HepG2 (cell line): ENCODE results near the gene RPH3AL. TPM values are rescaled to one million over a fixed set of nuclear protein-coding genes. Genes with fewer than 3 reads are reported as not detected.

ENCODE experiments used
- CC2D1A ChIP-seq: sonication (generic); formaldehyde crosslinking; IDR thresholded peaks from 2 replicates; pipeline ENCODE4 v1.8.1; 2023; ENCODE audit warnings: mild to moderate bottlenecking, missing genetic modification reagents
- HCFC1 ChIP-seq: fragments of 150-350 bp; IDR thresholded peaks from 2 replicates; pipeline ENCODE4 v1.6.1; 2014; ENCODE audit warnings: low read depth, low read length
- HIVEP1 ChIP-seq: sonication (generic); formaldehyde crosslinking; IDR thresholded peaks from 2 replicates; pipeline ENCODE4 v1.4.0; 2020; ENCODE audit warnings: mild to moderate bottlenecking, missing genetic modification reagents
- HOXA7 ChIP-seq: sonication (generic); formaldehyde crosslinking; IDR thresholded peaks from 2 replicates; pipeline ENCODE4 v1.8.1; 2022; ENCODE audit warnings: mild to moderate bottlenecking, missing genetic modification reagents, moderate library complexity
- KDM3A ChIP-seq: IDR thresholded peaks from 2 replicates; pipeline ENCODE4 v1.6.1; 2018; ENCODE audit warnings: low read depth, missing compliant biosample characterization
- KLF16 ChIP-seq, 2 experiments: sonication (generic) in 1 of 2; formaldehyde crosslinking in 1 of 2; IDR thresholded peaks; 2 replicates each; pipeline versions ENCODE4 v1.6.1 to v1.8.0; 2016 to 2023; ENCODE audit warnings: missing genetic modification reagents in 2 of 2, missing compliant biosample characterization in 1 of 2
- MEIS2 ChIP-seq: sonication (generic); formaldehyde crosslinking; IDR thresholded peaks from 2 replicates; pipeline ENCODE4 v1.9.0; 2021; ENCODE audit warnings: mild to moderate bottlenecking, missing genetic modification reagents
- NFE2L1 ChIP-seq: sonication (generic); formaldehyde crosslinking; IDR thresholded peaks from 2 replicates; pipeline ENCODE4 v1.4.0; 2020; ENCODE audit warnings: missing genetic modification reagents, mild to moderate bottlenecking, borderline replicate concordance
- PAWR ChIP-seq: sonication (generic); formaldehyde crosslinking; IDR thresholded peaks from 2 replicates; pipeline ENCODE4 v1.4.0; 2020; ENCODE audit warnings: missing genetic modification reagents, mild to moderate bottlenecking, borderline replicate concordance
- PHB2 ChIP-seq: fragments of 450-650 bp; IDR thresholded peaks from 2 replicates; pipeline ENCODE4 v1.6.1; 2018; ENCODE audit not compliant: partially characterized antibody
- SP5 ChIP-seq: IDR thresholded peaks from 2 replicates; pipeline ENCODE4 v1.6.1; 2016; ENCODE audit warnings: low read depth, borderline replicate concordance
- ZC3H13 ChIP-seq: sonication (generic); formaldehyde crosslinking; IDR thresholded peaks from 2 replicates; pipeline ENCODE4 v1.8.1; 2023; ENCODE audit warnings: mild to moderate bottlenecking, missing genetic modification reagents, moderate library complexity
- ZNF331 ChIP-seq: sonication (generic); formaldehyde crosslinking; IDR thresholded peaks from 2 replicates; pipeline ENCODE4 v1.4.0; 2020; ENCODE audit warnings: missing genetic modification reagents
- ZNF354B ChIP-seq: sonication (generic); formaldehyde crosslinking; IDR thresholded peaks from 2 replicates; pipeline ENCODE4 v1.8.0; 2022; ENCODE audit warnings: mild to moderate bottlenecking, missing genetic modification reagents
- ZNF562 ChIP-seq: sonication (generic); formaldehyde crosslinking; IDR thresholded peaks from 2 replicates; pipeline ENCODE4 v1.8.0; 2022; ENCODE audit warnings: missing genetic modification reagents, borderline replicate concordance
- polyA plus RNA-seq, 8 experiments: library from polyadenylated mRNA; depleted of rRNA in 3 of 8; stranded (reverse) in 7 of 8; unstranded in 1 of 8; fragments of >200 nt; fragmentation: Illumina TruSeq in 4 of 8; extraction: Trizol in 4 of 8; gene quantifications; 2 replicates each; pipeline versions ENCODE4 v1.2.1 to v1.2.3, GENCODE V29; 2011 to 2016; ENCODE audit warnings: low read depth in 4 of 8, missing spikeins in 1 of 8, mixed read lengths in 1 of 8; ENCODE audit not compliant: insufficient read depth in 1 of 8
- total RNA-seq, 5 experiments: library from RNA; depleted of rRNA; stranded (reverse); fragments of >200 nt; fragmentation: Illumina TruSeq; extraction: Trizol; gene quantifications; 2 replicates each; pipeline ENCODE4 v1.2.3, GENCODE V29; 2016; ENCODE audit warnings: low read depth in 1 of 5
- TF ChIP-seq, protein P1 (sequence below): sonication (generic); formaldehyde crosslinking; IDR thresholded peaks from 2 replicates; pipeline ENCODE4 v1.8.0; 2022; ENCODE audit warnings: missing genetic modification reagents, mild to moderate bottlenecking, borderline replicate concordance
- TF ChIP-seq, protein P2 (sequence below): sonication (generic); formaldehyde crosslinking; IDR thresholded peaks from 2 replicates; pipeline ENCODE4 v1.4.0; 2020; ENCODE audit warnings: missing genetic modification reagents, mild to moderate bottlenecking, borderline replicate concordance
- TF ChIP-seq, protein P3 (sequence below): sonication (generic); formaldehyde crosslinking; IDR thresholded peaks from 2 replicates; pipeline ENCODE4 v1.4.0; 2020; ENCODE audit warnings: missing genetic modification reagents
- TF ChIP-seq, protein P4 (sequence below): IDR thresholded peaks from 2 replicates; pipeline ENCODE4 v1.6.1; 2012; ENCODE audit warnings: inconsistent platforms
- TF ChIP-seq, protein P5 (sequence below): sonication (generic); formaldehyde crosslinking; IDR thresholded peaks from 2 replicates; pipeline ENCODE4 v1.8.0; 2022; ENCODE audit warnings: missing genetic modification reagents, mild to moderate bottlenecking, moderate library complexity, borderline replicate concordance

The RPH3AL gene
- total and polyA plus RNA-seq, 2 of the 13 experiments (the other 11 are each of a cell fraction or from before 2014, with no cell fraction given): 7.8 to 16.4 TPM

DNA sequence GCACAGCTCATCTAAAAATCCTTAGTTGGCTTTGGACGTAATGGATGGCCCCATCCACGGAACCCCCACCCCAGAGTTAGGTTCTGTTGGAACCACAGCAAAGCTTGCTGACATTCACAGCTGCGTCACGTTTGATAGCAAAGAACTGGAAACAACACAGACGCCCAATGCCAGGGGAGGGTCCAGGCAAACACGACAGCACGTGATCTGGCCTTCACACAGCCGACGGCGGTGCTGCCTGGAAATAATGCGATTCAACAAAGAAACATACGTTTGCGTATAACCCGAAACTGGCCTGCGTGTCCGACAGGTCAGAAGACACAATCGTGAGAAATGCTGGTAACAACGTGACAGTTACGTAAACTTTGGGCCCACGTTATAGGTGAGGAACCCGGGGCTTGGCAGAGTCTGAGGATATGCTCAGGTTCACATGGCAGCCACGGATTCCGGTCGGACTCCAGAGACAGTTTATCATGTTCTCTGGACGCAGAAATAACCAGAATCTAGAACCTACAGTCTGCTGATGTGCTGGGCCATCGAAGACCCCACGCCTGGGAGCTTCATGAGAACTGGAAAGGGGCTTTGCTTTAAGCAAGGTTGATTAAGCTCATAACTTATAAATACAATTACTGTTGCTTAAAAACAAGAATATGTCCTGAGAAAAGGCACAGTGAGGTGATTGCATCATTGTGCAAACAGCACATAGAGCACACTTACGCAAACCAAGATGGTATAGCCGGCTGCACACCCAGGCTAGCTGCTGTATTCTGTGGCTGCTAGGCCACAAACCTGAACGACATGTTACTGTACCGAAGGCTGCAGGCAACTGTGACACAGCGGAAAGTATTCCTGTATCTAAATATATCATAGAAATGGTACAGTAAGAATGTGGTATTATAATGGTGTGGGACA is 70.4 kb downstream of the RPH3AL start (continued):
- TF ChIP-seq NFE2L1 (CRISPR knock-in tag) (no peak), HCFC1 (no peak), ZNF331 (peak; percentile 67; the same call in 1 of the 2 replicates), ZNF354B (no peak), HOXA7 (no peak), MEIS2 (CRISPR knock-in tag) (no peak), ZC3H13 (no peak), ZNF562 (no peak), KLF16 (CRISPR knock-in tag; IDR thresholded peaks at IDR 0.05) (peak in 1 of 2 experiments; percentile 30; a peak in 1 of 4 replicates), KDM3A (CRISPR knock-in tag) (no peak; the same call in 1 of the 2 replicates), PAWR (CRISPR knock-in tag) (no peak), HIVEP1 (0 out of 2 replicates have a peak, but pooled peaks have one; percentile 29), CC2D1A (no peak), PHB2 (no peak), SP5 (CRISPR knock-in tag) (no peak)
- TF ChIP-seq, protein P1, sequence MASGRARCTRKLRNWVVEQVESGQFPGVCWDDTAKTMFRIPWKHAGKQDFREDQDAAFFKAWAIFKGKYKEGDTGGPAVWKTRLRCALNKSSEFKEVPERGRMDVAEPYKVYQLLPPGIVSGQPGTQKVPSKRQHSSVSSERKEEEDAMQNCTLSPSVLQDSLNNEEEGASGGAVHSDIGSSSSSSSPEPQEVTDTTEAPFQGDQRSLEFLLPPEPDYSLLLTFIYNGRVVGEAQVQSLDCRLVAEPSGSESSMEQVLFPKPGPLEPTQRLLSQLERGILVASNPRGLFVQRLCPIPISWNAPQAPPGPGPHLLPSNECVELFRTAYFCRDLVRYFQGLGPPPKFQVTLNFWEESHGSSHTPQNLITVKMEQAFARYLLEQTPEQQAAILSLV (CRISPR knock-in tag): no peak
- TF ChIP-seq, protein P2, sequence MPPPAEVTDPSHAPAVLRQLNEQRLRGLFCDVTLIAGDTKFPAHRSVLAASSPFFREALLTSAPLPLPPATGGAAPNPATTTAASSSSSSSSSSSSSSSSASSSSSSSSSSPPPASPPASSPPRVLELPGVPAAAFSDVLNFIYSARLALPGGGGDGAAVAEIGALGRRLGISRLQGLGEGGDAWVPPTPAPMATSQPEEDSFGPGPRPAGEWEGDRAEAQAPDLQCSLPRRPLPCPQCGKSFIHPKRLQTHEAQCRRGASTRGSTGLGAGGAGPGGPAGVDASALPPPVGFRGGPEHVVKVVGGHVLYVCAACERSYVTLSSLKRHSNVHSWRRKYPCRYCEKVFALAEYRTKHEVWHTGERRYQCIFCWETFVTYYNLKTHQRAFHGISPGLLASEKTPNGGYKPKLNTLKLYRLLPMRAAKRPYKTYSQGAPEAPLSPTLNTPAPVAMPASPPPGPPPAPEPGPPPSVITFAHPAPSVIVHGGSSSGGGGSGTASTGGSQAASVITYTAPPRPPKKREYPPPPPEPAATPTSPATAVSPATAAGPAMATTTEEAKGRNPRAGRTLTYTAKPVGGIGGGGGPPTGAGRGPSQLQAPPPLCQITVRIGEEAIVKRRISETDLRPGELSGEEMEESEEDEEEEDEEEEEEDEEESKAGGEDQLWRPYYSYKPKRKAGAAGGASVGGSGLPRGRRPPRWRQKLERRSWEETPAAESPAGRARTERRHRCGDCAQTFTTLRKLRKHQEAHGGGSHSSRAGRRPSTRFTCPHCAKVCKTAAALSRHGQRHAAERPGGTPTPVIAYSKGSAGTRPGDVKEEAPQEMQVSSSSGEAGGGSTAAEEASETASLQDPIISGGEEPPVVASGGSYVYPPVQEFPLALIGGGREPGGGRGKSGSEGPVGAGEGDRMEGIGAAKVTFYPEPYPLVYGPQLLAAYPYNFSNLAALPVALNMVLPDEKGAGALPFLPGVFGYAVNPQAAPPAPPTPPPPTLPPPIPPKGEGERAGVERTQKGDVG: no peak
- TF ChIP-seq, protein P3, sequence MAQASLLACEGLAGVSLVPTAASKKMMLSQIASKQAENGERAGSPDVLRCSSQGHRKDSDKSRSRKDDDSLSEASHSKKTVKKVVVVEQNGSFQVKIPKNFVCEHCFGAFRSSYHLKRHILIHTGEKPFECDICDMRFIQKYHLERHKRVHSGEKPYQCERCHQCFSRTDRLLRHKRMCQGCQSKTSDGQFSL (CRISPR knock-in tag): no peak
- TF ChIP-seq, protein P4, sequence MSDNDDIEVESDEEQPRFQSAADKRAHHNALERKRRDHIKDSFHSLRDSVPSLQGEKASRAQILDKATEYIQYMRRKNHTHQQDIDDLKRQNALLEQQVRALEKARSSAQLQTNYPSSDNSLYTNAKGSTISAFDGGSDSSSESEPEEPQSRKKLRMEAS: no peak
- TF ChIP-seq, protein P5, sequence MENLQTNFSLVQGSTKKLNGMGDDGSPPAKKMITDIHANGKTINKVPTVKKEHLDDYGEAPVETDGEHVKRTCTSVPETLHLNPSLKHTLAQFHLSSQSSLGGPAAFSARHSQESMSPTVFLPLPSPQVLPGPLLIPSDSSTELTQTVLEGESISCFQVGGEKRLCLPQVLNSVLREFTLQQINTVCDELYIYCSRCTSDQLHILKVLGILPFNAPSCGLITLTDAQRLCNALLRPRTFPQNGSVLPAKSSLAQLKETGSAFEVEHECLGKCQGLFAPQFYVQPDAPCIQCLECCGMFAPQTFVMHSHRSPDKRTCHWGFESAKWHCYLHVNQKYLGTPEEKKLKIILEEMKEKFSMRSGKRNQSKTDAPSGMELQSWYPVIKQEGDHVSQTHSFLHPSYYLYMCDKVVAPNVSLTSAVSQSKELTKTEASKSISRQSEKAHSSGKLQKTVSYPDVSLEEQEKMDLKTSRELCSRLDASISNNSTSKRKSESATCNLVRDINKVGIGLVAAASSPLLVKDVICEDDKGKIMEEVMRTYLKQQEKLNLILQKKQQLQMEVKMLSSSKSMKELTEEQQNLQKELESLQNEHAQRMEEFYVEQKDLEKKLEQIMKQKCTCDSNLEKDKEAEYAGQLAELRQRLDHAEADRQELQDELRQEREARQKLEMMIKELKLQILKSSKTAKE (CRISPR knock-in tag): no peak
